ENCODE results near the gene CAV2. TPM values are rescaled to one million over a fixed set of nuclear protein-coding genes. Genes with fewer than 3 reads are reported as not detected.

The CAV2 gene
- total and polyA plus RNA-seq, 2 of the 13 experiments (the other 11 are each of a cell fraction or from before 2014, with no cell fraction given), result 0.09 to 0.18 TPM

- TF ChIP-seq PLSCR1 (CRISPR knock-in tag; IDR thresholded peaks at IDR 0.05; ENCODE audit: borderline replicate concordance) (no peak), ZNF788 (CRISPR knock-in tag; IDR thresholded peaks at IDR 0.05; ENCODE audit: borderline replicate concordance) (no peak), SNAPC5 (CRISPR knock-in tag; IDR thresholded peaks at IDR 0.05; ENCODE audit: borderline replicate concordance) (no peak)
Observed at GRCh38 chr7:116492654-116493109, 6.9 kb upstream of the CAV2 start (continued).

DNA sequence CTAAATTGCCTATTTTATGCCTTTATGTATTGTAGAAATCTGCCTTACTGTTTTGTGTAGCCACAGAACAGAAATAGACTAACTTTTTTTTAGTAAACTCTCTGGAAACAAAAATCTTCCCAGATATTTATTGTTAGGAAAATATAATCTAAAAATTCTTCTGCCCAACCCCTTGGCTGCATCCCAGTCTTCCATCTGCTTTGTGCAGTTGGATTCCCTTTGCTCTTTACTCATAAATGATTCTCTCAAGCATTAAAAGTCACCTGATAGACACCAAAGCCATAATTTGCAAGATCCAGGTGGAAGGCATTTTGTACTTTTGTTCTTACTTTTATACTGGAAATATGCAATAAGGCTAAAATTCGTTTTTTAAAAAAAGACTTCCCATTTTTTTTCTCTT is 6.1 kb upstream of the CAV2 start:
- TF ChIP-seq ZNF331 (CRISPR knock-in tag; IDR thresholded peaks at IDR 0.05), result no peak
- TF ChIP-seq ZNF792 (CRISPR knock-in tag; IDR thresholded peaks at IDR 0.05), result no peak
- FAIRE-seq (no peak), DNase-seq (ENCODE audit: low spot score) (no peak), ATAC-seq (no peak)
- no peaks in the 10 kb centered on the region for H3K4me1 ChIP-seq (ENCODE audit: insufficient read depth, low read length)
- no peaks in the 10 kb centered on the region for H3K9me3 ChIP-seq (ENCODE audit: low read length)
- no peak overlapping the region for H3K27ac ChIP-seq (ENCODE audit: extremely low read length, insufficient read depth, low read length)
- CTCF ChIA-PET (ENCODE audit: low intra/inter-chr PET ratio, low total read pairs), result no interaction called here
- no peak overlapping the region for H3K4me2 ChIP-seq (ENCODE audit: low read depth, low read length)
- H3K36me3 ChIP-seq (replicated peaks in 1 of 2; ENCODE audit: control insufficient read depth in 1 of 2, insufficient read depth in 2 of 2, low read length in 2 of 2), result no peaks in the 10 kb centered on the region
- BruUV-seq (replicated peaks), result no TSS peak
- H2AFZ ChIP-seq (ENCODE audit: low read length), result no peak overlapping the region
- no peaks in the 10 kb centered on the region; a peak in 1 of 5 replicates for H3K27me3 ChIP-seq (ENCODE audit: control insufficient read depth in 1 of 2, insufficient read depth in 2 of 2, low read length in 2 of 2)
- H3K9ac ChIP-seq (ENCODE audit: insufficient read depth, low read depth, low read length), result no peak overlapping the region
- 2% methylated on average over 1 of the region's 1 CpG for WGBS (ENCODE audit: low lambda C conversion rate)
- no peak overlapping the region for H3K4me3 ChIP-seq (replicated peaks in 1 of 3; ENCODE audit: insufficient read depth in 1 of 3, low read depth in 2 of 3, low read length in 3 of 3)
- H3K79me2 ChIP-seq (ENCODE audit: insufficient read depth, low read length), result no peaks in the 10 kb centered on the region
- in situ Hi-C loops (cut with HindIII; ENCODE audit: extremely low pct_ligation_motif_present, low pct_unique_long_range_greater_than_20kb) (no loop called here), intact Hi-C loops (cut with micrococcal nuclease; ENCODE audit: unreplicated experiment) (no loop called here)
- H4K20me1 ChIP-seq (ENCODE audit: insufficient read depth, low read length), result no peaks in the 10 kb centered on the region
- POLR2A ChIA-PET, result no interaction called here

DNA sequence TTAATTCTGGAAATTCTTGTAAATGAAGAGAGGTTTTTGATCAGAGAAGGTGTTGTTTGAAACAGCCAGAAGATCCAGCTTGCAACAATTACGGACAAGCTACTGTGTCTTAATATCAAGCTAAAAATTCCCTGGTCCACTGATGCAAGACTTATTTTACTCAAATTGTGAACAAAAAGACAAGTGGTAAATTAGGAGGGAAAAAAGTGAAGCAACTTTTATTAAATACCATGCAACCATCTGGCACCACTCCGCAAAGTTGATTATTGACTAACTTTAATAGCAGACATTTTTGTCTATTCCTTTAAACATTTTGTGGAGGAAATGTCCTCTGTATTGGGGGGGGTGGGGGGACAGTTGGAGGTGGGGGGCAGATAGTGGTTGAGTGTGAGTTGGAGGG is 5.1 kb upstream of the CAV2 start:
- ChIA-PET CTCF (ENCODE audit: low intra/inter-chr PET ratio, low total read pairs) (no interaction called here), POLR2A (no interaction called here)
- Histone ChIP-seq H3K4me1 (ENCODE audit: insufficient read depth, low read length) (no peaks in the 10 kb centered on the region), H3K4me3 (replicated peaks in 1 of 3; ENCODE audit: insufficient read depth in 1 of 3, low read depth in 2 of 3, low read length in 3 of 3) (no peak overlapping the region), H3K27ac (ENCODE audit: extremely low read length, insufficient read depth, low read length) (no peak overlapping the region), H3K79me2 (ENCODE audit: insufficient read depth, low read length) (no peaks in the 10 kb centered on the region), H3K36me3 (replicated peaks in 1 of 2; ENCODE audit: control insufficient read depth in 1 of 2, insufficient read depth in 2 of 2, low read length in 2 of 2) (no peaks in the 10 kb centered on the region), H3K9ac (ENCODE audit: insufficient read depth, low read depth, low read length) (no peak overlapping the region), H3K4me2 (ENCODE audit: low read depth, low read length) (no peak overlapping the region), H3K9me3 (ENCODE audit: low read length) (no peaks in the 10 kb centered on the region), H4K20me1 (ENCODE audit: insufficient read depth, low read length) (no peaks in the 10 kb centered on the region), H2AFZ (ENCODE audit: low read length) (no peak overlapping the region), H3K27me3 (ENCODE audit: control insufficient read depth in 1 of 2, insufficient read depth in 2 of 2, low read length in 2 of 2) (peaks cover 2 to 4% of the 10 kb centered on the region in 2 experiments; a peak in 3 of 5 replicates)
- no TSS peak for BruUV-seq (replicated peaks)
- ATAC-seq (no peak), FAIRE-seq (no peak), DNase-seq (ENCODE audit: low spot score) (no peak)
- intact Hi-C loops (cut with micrococcal nuclease; ENCODE audit: unreplicated experiment) (no loop called here), in situ Hi-C loops (cut with HindIII; ENCODE audit: extremely low pct_ligation_motif_present, low pct_unique_long_range_greater_than_20kb) (no loop called here)
- 93% methylated on average over 2 of the region's 2 CpGs for WGBS (ENCODE audit: low lambda C conversion rate)
- TF ChIP-seq, protein P1, sequence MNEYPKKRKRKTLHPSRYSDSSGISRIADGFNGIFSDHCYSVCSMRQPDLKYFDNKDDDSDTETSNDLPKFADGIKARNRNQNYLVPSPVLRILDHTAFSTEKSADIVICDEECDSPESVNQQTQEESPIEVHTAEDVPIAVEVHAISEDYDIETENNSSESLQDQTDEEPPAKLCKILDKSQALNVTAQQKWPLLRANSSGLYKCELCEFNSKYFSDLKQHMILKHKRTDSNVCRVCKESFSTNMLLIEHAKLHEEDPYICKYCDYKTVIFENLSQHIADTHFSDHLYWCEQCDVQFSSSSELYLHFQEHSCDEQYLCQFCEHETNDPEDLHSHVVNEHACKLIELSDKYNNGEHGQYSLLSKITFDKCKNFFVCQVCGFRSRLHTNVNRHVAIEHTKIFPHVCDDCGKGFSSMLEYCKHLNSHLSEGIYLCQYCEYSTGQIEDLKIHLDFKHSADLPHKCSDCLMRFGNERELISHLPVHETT (CRISPR knock-in tag; conservative IDR thresholded peaks at IDR 0.05), result no peak
- no peak for TF ChIP-seq ZNF234 (CRISPR knock-in tag; conservative IDR thresholded peaks at IDR 0.05)
- TF ChIP-seq NFKBIZ (CRISPR knock-in tag; IDR thresholded peaks at IDR 0.05), result no peak
- no peak for TF ChIP-seq ZNF792 (CRISPR knock-in tag; IDR thresholded peaks at IDR 0.05)
- no peak for TF ChIP-seq MTF2 (CRISPR knock-in tag; IDR thresholded peaks at IDR 0.05; ENCODE audit: borderline replicate concordance)

Measured in HepG2 (cell line).